Duodenal mucosa (tissue), 2 donors: ENCODE measurements around the gene FAM210B.
"Not testable (repeated sequence)": the region's sequence is repeated elsewhere in the genome, so short reads cannot be mapped to it uniquely, and the experiment has no call there.

Experiments used
- H3K27ac ChIP-seq: one replicate; pipeline ENCODE4 v1.7.0; 2013; ENCODE audit warnings: low read depth, low read length
- H3K27me3 ChIP-seq, 2 donors: one replicate each; pipeline ENCODE4 v1.7.0; 2013; ENCODE audit warnings: low read length in 2 of 2, control low read depth in 1 of 2; ENCODE audit not compliant: insufficient read depth in 2 of 2, control insufficient read depth in 1 of 2
- H3K36me3 ChIP-seq, 2 donors: one replicate each; pipeline ENCODE4 v1.7.0; 2013; ENCODE audit warnings: low read length in 2 of 2, control low read depth in 1 of 2; ENCODE audit not compliant: insufficient read depth in 2 of 2, control insufficient read depth in 1 of 2
- H3K4me1 ChIP-seq, 2 donors: one replicate each; pipeline ENCODE4 v1.7.0; 2013; ENCODE audit warnings: low read length in 2 of 2, control low read depth in 1 of 2; ENCODE audit not compliant: insufficient read depth in 2 of 2, control insufficient read depth in 1 of 2
- H3K4me3 ChIP-seq, 2 donors: one replicate each; pipeline ENCODE4 v1.7.0; 2013; ENCODE audit warnings: low read length in 2 of 2, low read depth in 1 of 2
- H3K9ac ChIP-seq, 2 donors: one replicate each; pipeline ENCODE4 v1.7.0; 2013; ENCODE audit warnings: low read length in 2 of 2, low read depth in 1 of 2
- H3K9me3 ChIP-seq, 2 donors: one replicate each; pipeline ENCODE4 v1.7.0; 2013; ENCODE audit warnings: low read length in 2 of 2, control low read depth in 1 of 2; ENCODE audit not compliant: control insufficient read depth in 1 of 2

FAM210B gene

GRCh38 chr20:56358600-56359211 lies at the start of gene FAM210B:
TSS of gene FAM210B (plus strand) at chr20:56358974. CDS start at chr20:56359006, 32 bp downstream.
- no peaks in the 10 kb centered on the region for H3K27me3 ChIP-seq
- peak within 1 kb of the TSS; percentile 17 for H3K27ac ChIP-seq
- peak within 1 kb of the TSS; percentile 68 to 75 for H3K9ac ChIP-seq
- H3K4me3 ChIP-seq: peak within 1 kb of the TSS; percentile 83 to 94
- H3K36me3 ChIP-seq: no peaks in the 10 kb centered on the region
- H3K9me3 ChIP-seq: no peaks in the 10 kb centered on the region
- H3K4me1 ChIP-seq: peaks cover 9 to 12% of the 10 kb centered on the region in 2 donors

GRCh38 chr20:56316051-56316450 lies 42.7 kb upstream of the FAM210B start:
- no peaks in the 10 kb centered on the region for H3K4me1 ChIP-seq
- no peak overlapping the region for H3K27ac ChIP-seq
- H3K9ac ChIP-seq: no peak overlapping the region
- no peaks in the 10 kb centered on the region for H3K27me3 ChIP-seq
- no peak overlapping the region for H3K4me3 ChIP-seq
- H3K36me3 ChIP-seq: no peaks in the 10 kb centered on the region
- H3K9me3 ChIP-seq: peaks cover 0 to 2% of the 10 kb centered on the region in 2 donors

GRCh38 chr20:56316483-56316882 lies 42.3 kb upstream of the FAM210B start:
- no peak overlapping the region for H3K9ac ChIP-seq
- H3K36me3 ChIP-seq: no peaks in the 10 kb centered on the region
- no peaks in the 10 kb centered on the region for H3K4me1 ChIP-seq
- H3K27ac ChIP-seq: no peak overlapping the region
- H3K4me3 ChIP-seq: no peak overlapping the region
- H3K27me3 ChIP-seq: no peaks in the 10 kb centered on the region
- peaks cover 0 to 2% of the 10 kb centered on the region in 2 donors for H3K9me3 ChIP-seq

GRCh38 chr20:56322681-56323080 lies 36.1 kb upstream of the FAM210B start:
- Histone ChIP-seq H3K9me3 (no peaks in the 10 kb centered on the region), H3K9ac (no peak overlapping the region), H3K27ac (no peak overlapping the region), H3K36me3 (no peaks in the 10 kb centered on the region), H3K4me1 (no peaks in the 10 kb centered on the region), H3K4me3 (no peak overlapping the region), H3K27me3 (peaks cover 0 to 3% of the 10 kb centered on the region in 2 donors)

GRCh38 chr20:56323206-56323605 lies 35.6 kb upstream of the FAM210B start:
- H3K27ac ChIP-seq: no peak overlapping the region
- no peaks in the 10 kb centered on the region for H3K4me1 ChIP-seq
- no peak overlapping the region for H3K9ac ChIP-seq
- H3K27me3 ChIP-seq: peaks cover 0 to 3% of the 10 kb centered on the region in 2 donors
- no peak overlapping the region for H3K4me3 ChIP-seq
- H3K9me3 ChIP-seq: no peaks in the 10 kb centered on the region
- H3K36me3 ChIP-seq: no peaks in the 10 kb centered on the region

GRCh38 chr20:56323656-56324055 lies 35.1 kb upstream of the FAM210B start:
- no peaks in the 10 kb centered on the region for H3K4me1 ChIP-seq
- no peaks in the 10 kb centered on the region for H3K9me3 ChIP-seq
- H3K27ac ChIP-seq: no peak overlapping the region
- no peaks in the 10 kb centered on the region for H3K36me3 ChIP-seq
- H3K27me3 ChIP-seq: peaks cover 0 to 3% of the 10 kb centered on the region in 2 donors
- H3K9ac ChIP-seq: no peak overlapping the region
- H3K4me3 ChIP-seq: no peak overlapping the region

- Histone ChIP-seq H3K36me3 (no peaks in the 10 kb centered on the region), H3K9ac (no peak overlapping the region), H3K4me1 (no peaks in the 10 kb centered on the region), H3K9me3 (no peaks in the 10 kb centered on the region), H3K4me3 (no peak overlapping the region), H3K27me3 (peaks cover 0 to 3% of the 10 kb centered on the region in 2 donors), H3K27ac (no peak overlapping the region)
Measured at GRCh38 chr20:56324806-56325205, 34.0 kb upstream of the FAM210B start.

GRCh38 chr20:56328861-56329260 lies 29.9 kb upstream of the FAM210B start:
- Histone ChIP-seq H3K9ac (no peak overlapping the region), H3K27ac (no peak overlapping the region), H3K9me3 (peaks cover 0 to 4% of the 10 kb centered on the region in 2 donors)

GRCh38 chr20:56336709-56337108 lies 22.1 kb upstream of the FAM210B start:
- H3K36me3 ChIP-seq, H3K9me3 ChIP-seq, H3K4me3 ChIP-seq, H3K4me1 ChIP-seq, H3K27me3 ChIP-seq, H3K27ac ChIP-seq, H3K9ac ChIP-seq: not testable (repeated sequence)

More at GRCh38 chr20:56328861-56329260, 29.9 kb upstream of the FAM210B start:
- Histone ChIP-seq H3K27me3 (peaks cover 0 to 3% of the 10 kb centered on the region in 2 donors), H3K36me3 (no peaks in the 10 kb centered on the region), H3K4me1 (no peaks in the 10 kb centered on the region), H3K4me3 (no peak overlapping the region)

GRCh38 chr20:56342783-56343182 lies 16.0 kb upstream of the FAM210B start:
- H3K27me3 ChIP-seq: peaks cover 11 to 17% of the 10 kb centered on the region in 2 donors
- H3K9me3 ChIP-seq: no peaks in the 10 kb centered on the region
- H3K36me3 ChIP-seq: no peaks in the 10 kb centered on the region
- no peak overlapping the region for H3K9ac ChIP-seq
- H3K27ac ChIP-seq: no peak overlapping the region
- H3K4me1 ChIP-seq: peaks cover 0 to 2% of the 10 kb centered on the region in 2 donors
- H3K4me3 ChIP-seq: no peak overlapping the region
